GM12892 (cell line): ENCODE data around the gene NXPH3.

Experiments used
- POLR2A ChIP-seq: IDR thresholded peaks from 2 replicates; pipeline ENCODE4 v1.6.1; 2011; ENCODE audit warnings: low read depth, low read length, control low read depth
- POLR2AphosphoS5 ChIP-seq: IDR thresholded peaks from 2 replicates; pipeline ENCODE4 v1.6.1; 2011; ENCODE audit warnings: low read depth, low read length, control low read depth
- TAF1 ChIP-seq: IDR thresholded peaks from 2 replicates; pipeline ENCODE4 v1.6.1; 2011; ENCODE audit warnings: low read depth, mild to moderate bottlenecking, control low read depth, low read length, borderline replicate concordance

DNA sequence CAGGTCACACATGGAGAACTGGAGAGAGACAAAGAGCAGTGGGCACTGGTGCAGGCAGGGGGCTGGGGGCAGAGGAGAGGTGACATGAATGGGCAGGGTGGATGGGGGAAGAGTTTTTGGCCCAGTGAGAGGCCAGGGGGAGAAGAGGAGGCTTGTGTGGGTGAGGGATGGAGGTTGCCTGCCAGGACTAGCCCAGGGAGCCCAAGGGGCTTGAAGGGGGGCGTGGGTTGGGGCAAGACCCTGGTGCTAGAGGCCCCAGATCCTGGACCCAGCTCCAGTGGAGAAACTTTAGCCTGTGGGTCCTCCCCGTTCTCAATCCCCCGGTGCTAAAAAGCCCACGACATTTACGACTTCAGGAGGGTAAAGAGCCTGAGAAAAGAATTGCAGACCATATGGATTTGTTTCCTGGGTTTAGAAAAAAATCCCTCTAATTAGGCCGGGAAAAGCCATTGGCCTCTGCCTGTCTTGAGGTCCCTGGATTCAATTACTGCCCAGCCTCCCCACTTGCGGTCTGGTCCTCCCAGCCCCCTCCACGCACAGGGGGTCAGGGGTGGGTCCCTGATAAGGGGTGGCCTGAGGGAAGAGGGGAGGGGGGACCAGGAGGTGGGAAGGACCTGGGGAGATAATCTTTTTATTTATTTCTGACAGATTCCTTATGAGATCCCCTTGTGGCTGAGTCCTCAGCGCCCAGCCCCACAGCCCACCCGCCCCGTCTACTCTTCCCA is 47.6 kb upstream of the NXPH3 start:
- TF ChIP-seq POLR2A = no peak
- TF ChIP-seq TAF1 = no peak
- TF ChIP-seq POLR2AphosphoS5 = no peak
